Kidney (tissue), 14 donors: ENCODE results near the gene BCAS3. TPM values are rescaled to one million over a fixed set of nuclear protein-coding genes. Genes with fewer than 3 reads are reported as not detected.

Experiments
- DNase-seq, 5 donors: peaks; one replicate each; pipeline ENCODE4 v3.0.0-alpha.2; 2013 to 2020
- FAIRE-seq: peaks from 2 replicates; lab custom pipeline; 2012; peaks lifted over from hg19 to GRCh38; lab: Jason Lieb, UNC
- H3K27ac ChIP-seq, 2 donors: one replicate each; pipeline ENCODE4 v1.7.0; 2013; ENCODE audit warnings: low read depth in 2 of 2, low read length in 2 of 2, inconsistent platforms in 1 of 2
- H3K27me3 ChIP-seq: one replicate; pipeline ENCODE4 v1.7.1; 2013; ENCODE audit warnings: low read length, inconsistent platforms; ENCODE audit not compliant: control insufficient read depth, insufficient read depth
- H3K36me3 ChIP-seq, 3 donors: one replicate each; pipeline versions ENCODE4 v1.7.0 to v1.7.1; 2013; ENCODE audit warnings: low read length in 3 of 3, control low read depth in 1 of 3, inconsistent platforms in 1 of 3; ENCODE audit not compliant: insufficient read depth in 3 of 3, control insufficient read depth in 2 of 3
- H3K4me1 ChIP-seq, 3 donors: one replicate each; pipeline versions ENCODE4 v1.7.0 to v1.7.1; 2013; ENCODE audit warnings: low read length in 3 of 3, inconsistent platforms in 1 of 3, low read depth in 1 of 3; ENCODE audit not compliant: control insufficient read depth in 2 of 3, insufficient read depth in 2 of 3
- H3K4me3 ChIP-seq, 3 donors: one replicate each; pipeline versions ENCODE4 v1.7.0 to v1.8.1; 2013; ENCODE audit warnings: low read length in 3 of 3, control low read depth in 1 of 3, inconsistent platforms in 1 of 3
- H3K9ac ChIP-seq, 3 donors: one replicate each; pipeline versions ENCODE4 v1.7.0 to v1.7.1; 2013; ENCODE audit warnings: low read length in 3 of 3, control low read depth in 1 of 3, inconsistent platforms in 1 of 3
- H3K9me3 ChIP-seq, 3 donors: one replicate each; pipeline versions ENCODE4 v1.7.0 to v1.7.1; 2013; ENCODE audit warnings: low read length in 3 of 3, control low read depth in 1 of 3, inconsistent platforms in 1 of 3; ENCODE audit not compliant: control insufficient read depth in 2 of 3, insufficient read depth in 1 of 3
- intact Hi-C: fragments of 100-400 bp; cut with DNase I; formaldehyde crosslinking; loops from one replicate; pipeline ENCODE4 v1.11.1; 2022
- polyA plus RNA-seq: library from polyadenylated mRNA; stranded (reverse); fragments of 350-450 nt; fragmentation: Illumina TruSeq; extraction: RNeasy Lipid Tissue Mini Kit (QIAGEN cat#74804); gene quantifications from one replicate; pipeline ENCODE4 v1.2.3, GENCODE V29; 2014; ENCODE audit warnings: low read depth, low replicate concordance; ENCODE audit not compliant: insufficient read depth
- total RNA-seq: library from RNA; stranded (reverse); fragmentation: NEBNext Ultra II Directional; extraction: Animal tissue kit (Norgen Biotek cat#: 25700); gene quantifications from one replicate; pipeline ENCODE4 v1.2.1, GENCODE V29; 2021
- TF ChIP-seq, protein P1 (sequence below): IDR thresholded peaks from 3 replicates; pipeline ENCODE4 v1.5.1; 2012; ENCODE audit warnings: mild to moderate bottlenecking, moderate library complexity, borderline replicate concordance; ENCODE audit not compliant: insufficient read depth; ENCODE audit errors: extremely low read depth
- donor health status: control.
- donor health status: control.
- donor health status: control.
- donor health status: control.
- donor health status: control.
- donor health status: DM: yes; HTN: yes; CAD: no.
- donor health status: Normal renal cell carcinoma (clear cell type).

Gene BCAS3
- total and polyA plus RNA-seq, 2 donors from 2014 or later: 18.3 to 44.1 TPM

DNA sequence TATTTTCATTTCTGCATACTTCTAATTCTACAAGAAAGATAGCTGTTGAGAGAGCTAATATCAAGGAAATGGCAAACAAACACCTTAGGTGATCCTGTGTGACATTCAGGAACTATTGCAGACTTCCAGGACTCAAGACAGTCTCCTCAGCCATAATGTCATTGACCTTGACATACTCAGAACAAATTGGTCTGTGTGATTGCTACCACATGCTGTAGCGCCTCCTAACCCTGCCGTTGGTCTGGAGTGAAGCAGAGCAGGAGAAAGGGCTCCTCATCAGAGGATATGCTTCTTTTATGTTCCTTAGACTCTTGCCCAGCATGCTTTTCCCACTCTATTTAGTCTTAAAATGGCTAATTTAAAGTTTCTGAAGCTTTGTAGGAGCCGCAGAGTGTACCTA, 527.8 kb downstream of the BCAS3 start:
- intact Hi-C loops: no loop called here
- H3K9ac ChIP-seq: no peak overlapping the region
- peaks cover 9 to 14% (median 13%) of the 10 kb centered on the region in 3 donors for H3K4me1 ChIP-seq
- H3K4me3 ChIP-seq: no peak overlapping the region
- FAIRE-seq (no peak), DNase-seq (peak in 1 of 5 donors; percentile 57)
- H3K27ac ChIP-seq: no peak overlapping the region
- TF ChIP-seq, protein P1, sequence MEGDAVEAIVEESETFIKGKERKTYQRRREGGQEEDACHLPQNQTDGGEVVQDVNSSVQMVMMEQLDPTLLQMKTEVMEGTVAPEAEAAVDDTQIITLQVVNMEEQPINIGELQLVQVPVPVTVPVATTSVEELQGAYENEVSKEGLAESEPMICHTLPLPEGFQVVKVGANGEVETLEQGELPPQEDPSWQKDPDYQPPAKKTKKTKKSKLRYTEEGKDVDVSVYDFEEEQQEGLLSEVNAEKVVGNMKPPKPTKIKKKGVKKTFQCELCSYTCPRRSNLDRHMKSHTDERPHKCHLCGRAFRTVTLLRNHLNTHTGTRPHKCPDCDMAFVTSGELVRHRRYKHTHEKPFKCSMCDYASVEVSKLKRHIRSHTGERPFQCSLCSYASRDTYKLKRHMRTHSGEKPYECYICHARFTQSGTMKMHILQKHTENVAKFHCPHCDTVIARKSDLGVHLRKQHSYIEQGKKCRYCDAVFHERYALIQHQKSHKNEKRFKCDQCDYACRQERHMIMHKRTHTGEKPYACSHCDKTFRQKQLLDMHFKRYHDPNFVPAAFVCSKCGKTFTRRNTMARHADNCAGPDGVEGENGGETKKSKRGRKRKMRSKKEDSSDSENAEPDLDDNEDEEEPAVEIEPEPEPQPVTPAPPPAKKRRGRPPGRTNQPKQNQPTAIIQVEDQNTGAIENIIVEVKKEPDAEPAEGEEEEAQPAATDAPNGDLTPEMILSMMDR: no peak
- H3K9me3 ChIP-seq: no peaks in the 10 kb centered on the region
- H3K27me3 ChIP-seq: no peaks in the 10 kb centered on the region
- H3K36me3 ChIP-seq: no peaks in the 10 kb centered on the region

DNA sequence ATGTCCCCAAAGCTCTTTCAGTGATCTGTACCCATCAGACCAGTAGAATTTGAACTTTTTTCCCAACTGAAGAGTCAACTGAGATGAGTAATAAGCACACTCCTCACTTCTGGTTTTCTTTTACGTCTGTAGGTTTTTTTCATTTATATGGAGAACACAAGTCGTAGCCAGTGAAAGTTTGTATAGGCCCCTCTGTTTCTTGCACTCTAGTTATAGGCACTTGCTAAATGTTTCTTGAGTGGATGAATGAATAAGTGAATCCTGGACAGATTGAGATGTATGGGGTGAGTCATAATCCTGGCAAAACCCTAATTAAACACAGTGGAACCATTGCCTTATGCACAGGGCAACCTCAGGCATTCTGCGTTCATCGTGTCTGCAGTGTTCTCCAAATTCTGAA, 528.3 kb downstream of the BCAS3 start:
- no peaks in the 10 kb centered on the region for H3K36me3 ChIP-seq
- TF ChIP-seq, protein P1: no peak
- DNase-seq (no peak), FAIRE-seq (no peak)
- no peak overlapping the region for H3K27ac ChIP-seq
- H3K9ac ChIP-seq: no peak overlapping the region
- H3K27me3 ChIP-seq: no peaks in the 10 kb centered on the region
- intact Hi-C loops: no loop called here
- no peaks in the 10 kb centered on the region for H3K9me3 ChIP-seq
- H3K4me3 ChIP-seq: no peak overlapping the region
- peaks cover 9 to 14% (median 12%) of the 10 kb centered on the region in 3 donors for H3K4me1 ChIP-seq

DNA sequence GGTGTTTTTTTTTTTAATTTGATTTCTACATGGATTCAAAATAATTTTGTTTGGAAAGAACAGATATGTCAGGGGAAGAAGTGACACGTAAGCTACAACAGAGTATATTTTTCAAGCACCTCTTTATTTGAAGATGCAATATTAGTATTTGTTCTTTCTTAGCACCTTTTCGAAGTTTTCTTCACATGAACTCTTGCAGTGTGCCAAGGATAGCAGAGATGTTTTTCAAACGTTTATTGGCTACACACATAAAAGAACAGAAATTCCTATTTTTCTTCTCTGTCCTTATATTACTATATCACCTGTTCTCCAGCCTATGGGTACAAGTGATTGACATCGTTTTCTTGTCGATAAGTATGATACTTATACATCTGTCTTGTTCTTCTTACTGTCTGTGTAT, 529.3 kb downstream of the BCAS3 start:
- no peaks in the 10 kb centered on the region for H3K36me3 ChIP-seq
- no peaks in the 10 kb centered on the region for H3K27me3 ChIP-seq
- TF ChIP-seq, protein P1: no peak
- no peak overlapping the region for H3K9ac ChIP-seq
- DNase-seq: no peak
- intact Hi-C loops: no loop called here
- H3K27ac ChIP-seq: no peak overlapping the region
- no peak overlapping the region for H3K4me3 ChIP-seq
- H3K9me3 ChIP-seq: no peaks in the 10 kb centered on the region
- H3K4me1 ChIP-seq: peaks cover 9 to 14% (median 12%) of the 10 kb centered on the region in 3 donors
- no peak for FAIRE-seq
